Sciatic nerve (tissue), 2 donors: ENCODE results near the gene CCDC60. TPM values are rescaled to one million over a fixed set of nuclear protein-coding genes. Genes with fewer than 3 reads are reported as not detected.

ENCODE experiments used
- ATAC-seq: fragments of 200-7000 bp; cut with Tn5 transposase; one replicate; pipeline ENCODE4 v1.9.1; 2020; ENCODE audit warnings: mild to moderate bottlenecking, moderate library complexity
- DNase-seq: peaks from one replicate; pipeline ENCODE4 v3.0.0-alpha.2; 2020; ENCODE audit warnings: low spot score
- intact Hi-C: fragments of 100-400 bp; cut with DNase I; formaldehyde crosslinking; loops from one replicate; pipeline ENCODE4 v1.14.2; 2022
- total RNA-seq: library from RNA; stranded (reverse); fragmentation: NEBNext Ultra II Directional; extraction: Animal tissue kit (Norgen Biotek cat#: 25700); gene quantifications from one replicate; pipeline ENCODE4 v1.2.1, GENCODE V29; 2021
- donor health status: DM: no; HTN: no; CAD: no.
- donor health status: DM: no; HTN: no; CAD: no.

CCDC60 gene
- total RNA-seq, 1 donor from 2014 or later = not detected

- DNase-seq = no peak
- no peak for ATAC-seq
- intact Hi-C loops = no loop called here
Observed at GRCh38 chr12:119468296-119468695, 133.8 kb downstream of the CCDC60 start.

GRCh38 chr12:119475650-119476049 is 141.1 kb downstream of the CCDC60 start:
- ATAC-seq (no peak), DNase-seq (no peak)
- intact Hi-C loops = no loop called here

GRCh38 chr12:119476951-119477350 is 142.4 kb downstream of the CCDC60 start:
- ATAC-seq = no peak
- no peak for DNase-seq
- intact Hi-C loops = no loop called here

GRCh38 chr12:119479121-119479561 is 144.6 kb downstream of the CCDC60 start:
- DNase-seq (no peak), ATAC-seq (no peak)
- intact Hi-C loops = no loop called here

GRCh38 chr12:119480551-119480950 is 146.0 kb downstream of the CCDC60 start:
- DNase-seq = no peak
- intact Hi-C loops = no loop called here
- no peak for ATAC-seq

- ATAC-seq (no peak), DNase-seq (no peak)
- intact Hi-C loops = no loop called here
Observed at GRCh38 chr12:119486599-119487154, 152.1 kb downstream of the CCDC60 start.

GRCh38 chr12:119491814-119492213 is 157.3 kb downstream of the CCDC60 start:
- ATAC-seq (no peak), DNase-seq (no peak)
- intact Hi-C loops = no loop called here

GRCh38 chr12:119500209-119500608 is 165.7 kb downstream of the CCDC60 start:
- intact Hi-C loops = no loop called here
- DNase-seq = no peak
- ATAC-seq = no peak

- DNase-seq (no peak), ATAC-seq (no peak)
Observed at GRCh38 chr12:119501052-119501451, 166.5 kb downstream of the CCDC60 start.

GRCh38 chr12:119505001-119505400 is 170.5 kb downstream of the CCDC60 start:
- intact Hi-C loops = no loop called here

More at GRCh38 chr12:119501052-119501451, 166.5 kb downstream of the CCDC60 start:
- intact Hi-C loops = no loop called here

GRCh38 chr12:119512772-119513497 is 178.4 kb downstream of the CCDC60 start:
- DNase-seq = no peak
- intact Hi-C loops = no loop called here
- ATAC-seq = no peak

More at GRCh38 chr12:119505001-119505400, 170.5 kb downstream of the CCDC60 start:
- no peak for DNase-seq
- no peak for ATAC-seq

- intact Hi-C loops = no loop called here
- ATAC-seq (no peak), DNase-seq (no peak)
Observed at GRCh38 chr12:119528241-119528640, 193.7 kb downstream of the CCDC60 start.

GRCh38 chr12:119540476-119540875 is 205.9 kb downstream of the CCDC60 start:
- intact Hi-C loops = no loop called here
- no peak for DNase-seq
- no peak for ATAC-seq

GRCh38 chr12:119544765-119545625 is 210.5 kb downstream of the CCDC60 start:
- DNase-seq (peak; percentile 71), ATAC-seq (peak; percentile 65)
- intact Hi-C loops = no loop called here

- intact Hi-C loops = no loop called here
- ATAC-seq (no peak), DNase-seq (no peak)
Observed at GRCh38 chr12:119546340-119546739, 211.8 kb downstream of the CCDC60 start.

GRCh38 chr12:119547001-119547400 is 212.5 kb downstream of the CCDC60 start:
- ATAC-seq = no peak

GRCh38 chr12:119556854-119557253 is 222.3 kb downstream of the CCDC60 start:
- DNase-seq = no peak
- intact Hi-C loops = no loop called here
- ATAC-seq = no peak

More at GRCh38 chr12:119547001-119547400, 212.5 kb downstream of the CCDC60 start:
- intact Hi-C loops = no loop called here
- no peak for DNase-seq

GRCh38 chr12:119565404-119565803 is 230.9 kb downstream of the CCDC60 start:
- ATAC-seq (no peak), DNase-seq (no peak)
- intact Hi-C loops = no loop called here

GRCh38 chr12:119570771-119571170 is 236.2 kb downstream of the CCDC60 start:
- DNase-seq (no peak), ATAC-seq (no peak)
- intact Hi-C loops = no loop called here

GRCh38 chr12:119573086-119573485 is 238.6 kb downstream of the CCDC60 start:
- no peak for ATAC-seq
- intact Hi-C loops = no loop called here
- no peak for DNase-seq
